ENCODE measurements around the gene MKX. TPM values are rescaled to one million over a fixed set of nuclear protein-coding genes. Genes with fewer than 3 reads are reported as not detected.
A peak's percentile ranks its signal among the peaks of the same experiment; 100 is the strongest.
"Not testable (repeated sequence)": the region's sequence is repeated elsewhere in the genome, so short reads cannot be mapped to it uniquely, and the experiment has no call there.

The MKX gene
- total RNA-seq, 2 experiments from 2014 or later: 0.81 to 1.1 TPM

DNA sequence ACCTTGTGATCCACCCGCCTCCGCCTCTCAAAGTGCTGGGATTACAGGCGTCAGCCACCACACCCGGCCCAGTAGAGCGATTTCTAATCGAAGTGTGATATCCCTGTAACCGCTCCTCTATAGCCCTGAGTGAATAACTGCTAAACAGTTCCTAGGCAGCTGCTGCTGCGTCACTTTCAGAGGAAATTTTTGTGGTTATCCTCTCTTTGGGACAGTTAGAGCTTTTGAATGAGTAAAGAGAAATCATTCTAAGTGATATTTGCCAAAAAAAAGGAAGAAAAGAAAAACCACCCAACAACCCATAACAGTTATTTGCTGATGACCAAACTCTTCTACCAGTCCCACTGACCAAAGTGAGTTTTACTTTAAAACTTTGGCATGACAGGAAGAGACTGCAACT is 59.9 kb downstream of the MKX start:
- Mint-ChIP-seq H3K36me3 (ENCODE audit: low read depth) (no peaks in the 10 kb centered on the region), H3K4me3 (no peak overlapping the region), H3K27me3 (peaks cover 17% of the 10 kb centered on the region), H3K4me1 (ENCODE audit: low read depth) (no peaks in the 10 kb centered on the region), H3K9me3 (no peaks in the 10 kb centered on the region), H3K27ac (no peak overlapping the region)
- intact Hi-C loops (cut with micrococcal nuclease): no loop called here
- TF ChIP-seq, protein P1, sequence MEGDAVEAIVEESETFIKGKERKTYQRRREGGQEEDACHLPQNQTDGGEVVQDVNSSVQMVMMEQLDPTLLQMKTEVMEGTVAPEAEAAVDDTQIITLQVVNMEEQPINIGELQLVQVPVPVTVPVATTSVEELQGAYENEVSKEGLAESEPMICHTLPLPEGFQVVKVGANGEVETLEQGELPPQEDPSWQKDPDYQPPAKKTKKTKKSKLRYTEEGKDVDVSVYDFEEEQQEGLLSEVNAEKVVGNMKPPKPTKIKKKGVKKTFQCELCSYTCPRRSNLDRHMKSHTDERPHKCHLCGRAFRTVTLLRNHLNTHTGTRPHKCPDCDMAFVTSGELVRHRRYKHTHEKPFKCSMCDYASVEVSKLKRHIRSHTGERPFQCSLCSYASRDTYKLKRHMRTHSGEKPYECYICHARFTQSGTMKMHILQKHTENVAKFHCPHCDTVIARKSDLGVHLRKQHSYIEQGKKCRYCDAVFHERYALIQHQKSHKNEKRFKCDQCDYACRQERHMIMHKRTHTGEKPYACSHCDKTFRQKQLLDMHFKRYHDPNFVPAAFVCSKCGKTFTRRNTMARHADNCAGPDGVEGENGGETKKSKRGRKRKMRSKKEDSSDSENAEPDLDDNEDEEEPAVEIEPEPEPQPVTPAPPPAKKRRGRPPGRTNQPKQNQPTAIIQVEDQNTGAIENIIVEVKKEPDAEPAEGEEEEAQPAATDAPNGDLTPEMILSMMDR (IDR thresholded peaks at IDR 0.05): no peak
- ChIA-PET CTCF (no interaction called here), POLR2A (no interaction called here)
- DNase-seq (no peak), ATAC-seq (no peak)

DNA sequence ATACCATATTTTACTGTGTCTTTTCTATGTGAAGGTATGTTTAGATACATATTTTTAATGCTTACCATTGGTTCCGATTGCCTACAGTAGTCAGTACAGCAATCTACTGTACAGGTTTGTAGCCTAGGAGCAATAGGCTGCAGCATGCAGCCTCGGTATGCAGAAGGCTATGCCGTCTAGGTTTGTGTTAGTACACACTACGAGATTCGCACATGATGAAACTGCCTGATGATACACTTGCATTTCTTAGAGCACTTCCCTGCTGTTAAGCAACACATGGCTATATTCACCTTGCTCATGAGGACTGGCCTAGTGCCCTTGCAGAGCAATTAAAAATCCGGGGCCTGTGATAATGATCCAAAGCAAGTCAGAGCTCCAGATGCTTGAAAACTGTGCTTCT is 62.4 kb downstream of the MKX start:
- no peaks in the 10 kb centered on the region for H3K4me1 Mint-ChIP-seq (ENCODE audit: low read depth)
- no peaks in the 10 kb centered on the region for H3K36me3 Mint-ChIP-seq (ENCODE audit: low read depth)
- no peak overlapping the region for H3K4me3 Mint-ChIP-seq
- POLR2A ChIA-PET: no interaction called here
- DNase-seq: no peak
- intact Hi-C loops (cut with micrococcal nuclease): no loop called here
- peaks cover 5% of the 10 kb centered on the region for H3K27me3 Mint-ChIP-seq
- TF ChIP-seq, protein P1 (IDR thresholded peaks at IDR 0.05): no peak
- no peak overlapping the region for H3K27ac Mint-ChIP-seq
- CTCF ChIA-PET: interaction anchor here (1.3 kb wide), 1 partner anchor 12 kb away, joined by 3 read pairs; no protein-coding TSS in a partner anchor
- ATAC-seq: no peak
- H3K9me3 Mint-ChIP-seq: no peaks in the 10 kb centered on the region

DNA sequence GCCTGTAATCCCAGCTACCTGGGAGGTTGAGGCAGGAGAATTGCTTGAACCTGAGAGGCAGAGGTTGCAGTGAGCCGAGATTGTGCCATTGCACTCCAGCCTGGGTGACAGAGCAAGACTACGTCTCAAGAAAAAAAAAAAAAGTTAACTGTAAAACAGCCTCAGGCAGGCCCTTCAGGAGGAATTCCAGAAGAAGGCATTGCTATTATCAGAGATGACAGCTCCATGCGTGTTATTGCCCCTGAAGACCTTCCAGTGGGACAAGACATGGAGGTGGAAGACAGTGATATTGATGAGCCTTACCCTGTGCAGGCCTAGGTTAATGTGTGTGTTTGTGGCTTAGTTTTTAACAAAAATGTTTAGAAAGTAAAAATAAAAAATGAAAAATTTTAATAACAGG is 63.8 kb downstream of the MKX start:
- H3K9me3 Mint-ChIP-seq; H3K4me3 Mint-ChIP-seq; POLR2A ChIA-PET; H3K36me3 Mint-ChIP-seq (ENCODE audit: low read depth); H3K4me1 Mint-ChIP-seq (ENCODE audit: low read depth); intact Hi-C loops (cut with micrococcal nuclease); DNase-seq; H3K27me3 Mint-ChIP-seq; H3K27ac Mint-ChIP-seq; ATAC-seq: not testable (repeated sequence)
- CTCF ChIA-PET: interaction anchor here (1.3 kb wide), 1 partner anchor 14 kb away, joined by 3 read pairs; no protein-coding TSS in a partner anchor

DNA sequence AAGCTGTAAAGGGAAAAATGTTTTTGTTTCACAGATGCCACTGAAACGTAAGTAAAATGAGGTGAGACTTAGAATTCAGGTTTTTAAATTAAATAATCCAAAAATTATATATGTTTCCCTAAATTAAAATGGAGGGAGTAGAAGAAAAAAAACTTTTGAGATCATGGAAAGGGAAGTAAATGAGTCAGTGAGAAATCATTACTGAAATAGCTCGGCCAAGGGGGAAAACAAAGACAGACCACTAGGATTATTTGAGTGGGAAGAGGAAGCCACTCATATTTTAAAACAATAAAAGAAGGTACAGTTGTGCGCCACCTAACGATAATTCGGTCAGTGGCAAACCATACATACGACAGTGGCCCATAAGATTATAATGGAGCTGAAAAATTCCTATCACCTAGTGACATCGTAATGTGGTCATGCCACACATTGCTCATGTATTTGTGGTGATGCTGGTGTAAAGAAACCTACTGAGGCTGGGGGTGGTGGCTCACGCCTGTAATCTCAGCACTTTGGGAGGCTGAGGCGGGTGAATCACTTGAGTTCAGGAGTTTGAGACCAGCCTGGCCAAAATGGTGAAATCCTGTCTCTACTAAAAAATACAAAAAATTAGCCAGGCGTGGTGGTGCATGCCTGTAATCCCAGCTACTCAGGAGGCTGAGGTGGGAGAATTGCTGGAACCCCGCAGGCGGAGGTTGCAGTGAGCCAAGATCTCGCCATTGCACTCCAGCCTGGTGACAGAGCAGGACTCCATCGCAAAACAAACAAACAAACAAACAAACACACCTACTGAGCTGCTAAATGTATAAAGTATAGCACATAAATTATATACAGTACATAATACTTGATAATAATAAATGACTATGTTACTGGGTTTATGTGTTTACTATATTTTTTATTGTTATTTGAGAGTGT is 64.7 kb downstream of the MKX start:
- POLR2A ChIA-PET: no interaction called here
- CTCF ChIA-PET: interaction anchor here (1.0 to 1.2 kb wide), 2 partner anchors 18 to 500 kb away, joined by 3 to 4 read pairs; no protein-coding TSS in a partner anchor
- Mint-ChIP-seq H3K9me3 (no peaks in the 10 kb centered on the region), H3K27ac (no peak overlapping the region), H3K27me3 (no peaks in the 10 kb centered on the region), H3K4me3 (no peak overlapping the region), H3K4me1 (ENCODE audit: low read depth) (no peaks in the 10 kb centered on the region), H3K36me3 (ENCODE audit: low read depth) (no peaks in the 10 kb centered on the region)
- intact Hi-C loops (cut with micrococcal nuclease): no loop called here
- ATAC-seq (peak; percentile 27), DNase-seq (peak; percentile 14)
- TF ChIP-seq, protein P1 (IDR thresholded peaks at IDR 0.05): no peak

DNA sequence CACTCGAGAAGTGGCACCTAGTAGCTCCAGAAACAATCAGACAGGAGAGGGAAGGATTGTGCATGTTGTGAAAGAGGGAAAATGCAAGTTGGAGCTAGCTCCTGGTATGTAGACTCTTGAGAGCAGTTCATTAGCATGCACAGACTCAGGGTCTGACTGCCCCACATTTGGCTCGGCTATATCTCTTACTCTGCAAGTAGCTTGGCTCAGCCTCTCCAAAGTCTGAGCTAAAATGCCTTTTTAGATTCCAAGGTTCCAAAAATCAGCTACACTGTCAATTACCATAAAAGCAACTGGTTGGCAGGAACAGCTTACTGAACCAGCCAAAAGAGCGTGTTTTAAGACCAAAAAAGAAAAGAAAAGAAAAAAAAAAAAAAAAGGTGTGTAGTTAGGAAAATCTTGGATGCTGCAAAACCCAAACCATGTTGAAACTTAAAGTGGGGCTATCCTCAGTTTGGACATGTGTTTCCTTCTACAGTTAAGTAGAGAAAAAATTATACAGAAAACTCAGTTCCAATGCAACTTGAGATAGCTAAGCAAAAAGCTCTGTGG is 65.5 kb downstream of the MKX start:
- ATAC-seq: no peak
- intact Hi-C loops (cut with micrococcal nuclease): no loop called here
- Mint-ChIP-seq H3K27ac (no peak overlapping the region), H3K9me3 (no peaks in the 10 kb centered on the region), H3K4me3 (no peak overlapping the region), H3K36me3 (ENCODE audit: low read depth) (no peaks in the 10 kb centered on the region), H3K27me3 (no peaks in the 10 kb centered on the region), H3K4me1 (ENCODE audit: low read depth) (no peaks in the 10 kb centered on the region)
- TF ChIP-seq, protein P1 (IDR thresholded peaks at IDR 0.05): no peak
- ChIA-PET POLR2A (no interaction called here), CTCF (interaction anchor here (1.0 to 1.2 kb wide), 2 partner anchors 19 to 501 kb away, joined by 3 to 4 read pairs; no protein-coding TSS in a partner anchor)
- DNase-seq: no peak

Data from activated CD8-positive, alpha-beta T cell treated with anti-CD3 and anti-CD28 coated beads for 36 hours (primary cell).